Lower leg skin (tissue), 4 donors: ENCODE measurements around the gene LRP5. TPM values are rescaled to one million over a fixed set of nuclear protein-coding genes. Genes with fewer than 3 reads are reported as not detected.

Source experiments
- DNase-seq, 2 donors: peaks; one replicate each; pipeline ENCODE4 v3.0.0-alpha.2; 2019; ENCODE audit warnings: low spot score in 2 of 2
- H3K4me3 ChIP-seq: fragments of 200-600 bp; sonication (generic); 2 replicates; pipeline ENCODE4 v1.5.1; 2017; ENCODE audit warnings: mild to moderate bottlenecking, low read depth; ENCODE audit not compliant: poor library complexity, severe bottlenecking
- CTCF ChIP-seq, 3 donors: fragments of 450-650 bp; IDR thresholded peaks; one replicate each; pipeline ENCODE4 v1.5.1; 2016; ENCODE audit warnings: antibody characterized with exemption in 3 of 3, mild to moderate bottlenecking in 3 of 3, moderate library complexity in 2 of 3
- POLR2A ChIP-seq, 2 donors: fragments of 450-650 bp; IDR thresholded peaks; one replicate each; pipeline ENCODE4 v1.6.1; 2016 to 2017; ENCODE audit warnings: antibody characterized with exemption in 2 of 2, mild to moderate bottlenecking in 1 of 2, moderate library complexity in 1 of 2
- WGBS, 2 donors: methylation state at CpG; one replicate each; pipeline ENCODE4 v1.1.5; 2018; 5-methylcytosine and 5-hydroxymethylcytosine counted together
- intact Hi-C: fragments of 100-400 bp; cut with DNase I; formaldehyde crosslinking; loops from one replicate; pipeline ENCODE4 v1.15.0; 2023; ENCODE audit warnings: low total_unique reads
- total RNA-seq, 4 donors: library from RNA; depleted of rRNA; stranded (reverse); fragments of >200 nt; gene quantifications; one replicate each; pipeline ENCODE4 v1.1.0, GENCODE V29; 2016

LRP5 gene
- total RNA-seq, 4 donors from 2014 or later: 25.0 to 53.5 (median 29.3) TPM

GRCh38 chr11:68363776-68364175, 51.4 kb downstream of the LRP5 start:
- TF ChIP-seq CTCF (IDR thresholded peaks at IDR 0.05) (no peak), POLR2A (IDR thresholded peaks at IDR 0.05) (no peak)
- WGBS, 2 donors: 96 to 98% methylated on average over 11 to 18 of the region's 20 CpGs
- intact Hi-C loops: no loop called here
- DNase-seq: no peak
- H3K4me3 ChIP-seq: no peak overlapping the region

- intact Hi-C loops: no loop called here
- 88 to 93% methylated on average over 6 of the region's 6 CpGs for WGBS, 2 donors
- TF ChIP-seq CTCF (IDR thresholded peaks at IDR 0.05): no peak
- TF ChIP-seq POLR2A (IDR thresholded peaks at IDR 0.05): no peak
Observed at GRCh38 chr11:68364581-68364980, 52.2 kb downstream of the LRP5 start.

GRCh38 chr11:68365943-68366435, 53.6 kb downstream of the LRP5 start:
- no peak overlapping the region for H3K4me3 ChIP-seq
- TF ChIP-seq CTCF (IDR thresholded peaks at IDR 0.05) (no peak), POLR2A (IDR thresholded peaks at IDR 0.05) (no peak)
- intact Hi-C loops: no loop called here
- DNase-seq: no peak
- WGBS, 2 donors: 89 to 92% methylated on average over 16 to 19 of the region's 19 CpGs

More at GRCh38 chr11:68364581-68364980, 52.2 kb downstream of the LRP5 start:
- no peak overlapping the region for H3K4me3 ChIP-seq
- no peak for DNase-seq

GRCh38 chr11:68367252-68367651, 54.9 kb downstream of the LRP5 start:
- no peak overlapping the region for H3K4me3 ChIP-seq
- TF ChIP-seq CTCF (IDR thresholded peaks at IDR 0.05): no peak
- no peak for TF ChIP-seq POLR2A (IDR thresholded peaks at IDR 0.05)
- WGBS, 2 donors: 97 to 100% methylated on average over 6 of the region's 6 CpGs
- DNase-seq: no peak
- intact Hi-C loops: no loop called here

- intact Hi-C loops: loop anchor here (10.0 kb wide), 2 partner anchors 45 to 705 kb away; no protein-coding TSS in a partner anchor
- WGBS, 2 donors: 91 to 97% methylated on average over 8 of the region's 8 CpGs
- TF ChIP-seq POLR2A (IDR thresholded peaks at IDR 0.05) (no peak), CTCF (IDR thresholded peaks at IDR 0.05) (no peak)
- no peak for DNase-seq
- no peak overlapping the region for H3K4me3 ChIP-seq
Observed at GRCh38 chr11:68369756-68370155, 57.4 kb downstream of the LRP5 start.
